ENCODE data around the gene KCNQ1.

Gene KCNQ1

DNA sequence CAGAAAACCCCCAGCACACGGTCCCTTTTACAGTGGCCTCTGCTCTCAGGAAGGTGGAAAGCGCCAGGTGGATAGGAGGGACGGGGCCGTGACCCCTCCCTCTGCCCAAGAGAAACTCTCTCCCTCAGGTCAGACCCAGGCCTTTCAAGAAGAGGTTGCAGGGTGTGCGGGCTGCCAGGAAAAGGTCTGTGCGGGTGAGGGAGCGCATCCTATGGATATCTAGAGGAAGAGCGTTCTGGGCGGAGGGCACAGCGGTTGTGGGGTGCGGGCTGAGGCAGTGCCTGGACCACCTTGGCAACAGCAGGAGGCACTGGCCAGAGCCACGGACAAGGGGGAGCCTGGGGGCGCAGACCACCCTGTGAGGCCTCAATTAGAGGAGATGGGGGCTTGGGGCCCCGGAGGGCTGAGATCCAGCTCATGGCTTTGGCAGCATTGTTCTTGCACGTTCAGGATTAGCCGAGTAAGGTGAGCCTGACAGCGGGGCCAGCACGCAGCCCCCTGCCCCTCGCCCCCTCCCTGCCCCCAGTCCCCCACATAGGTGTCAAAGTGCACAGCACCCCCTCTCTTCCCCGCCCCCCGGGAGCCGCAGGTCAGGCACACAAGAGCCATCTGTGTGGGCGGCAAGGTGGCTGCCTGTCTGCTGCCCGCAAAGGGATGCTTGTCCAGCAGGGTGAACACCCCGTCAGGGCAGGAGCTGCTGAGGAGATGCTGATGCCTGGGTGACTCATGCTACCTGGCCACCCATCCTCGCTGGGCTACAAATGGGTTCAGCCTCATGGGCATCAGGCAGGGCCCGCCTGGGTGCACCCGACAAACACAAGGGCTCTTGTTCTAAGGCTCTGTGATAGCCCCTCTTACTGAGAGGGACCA, 347.8 kb downstream of the KCNQ1 start:
- DNase-seq, result peak; percentile 59

DNA sequence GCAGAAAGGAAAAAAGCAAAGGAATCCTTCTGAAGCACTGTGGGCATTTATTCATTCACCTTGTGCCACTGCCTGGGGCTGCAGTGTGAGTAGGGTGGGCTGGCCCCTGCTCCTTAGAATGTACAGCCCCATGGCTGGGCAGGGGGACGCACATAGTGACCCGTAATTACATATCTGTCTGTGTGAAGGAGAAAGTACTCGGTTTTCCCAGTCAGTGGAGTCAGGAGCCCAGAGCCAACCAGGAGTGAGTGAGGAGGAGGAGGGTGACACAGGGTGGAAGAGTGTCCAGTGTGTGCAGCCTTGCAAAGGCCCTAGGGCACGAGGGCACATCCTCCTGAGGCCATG, 348.9 kb downstream of the KCNQ1 start:
- DNase-seq, result peak; percentile 58

DNA sequence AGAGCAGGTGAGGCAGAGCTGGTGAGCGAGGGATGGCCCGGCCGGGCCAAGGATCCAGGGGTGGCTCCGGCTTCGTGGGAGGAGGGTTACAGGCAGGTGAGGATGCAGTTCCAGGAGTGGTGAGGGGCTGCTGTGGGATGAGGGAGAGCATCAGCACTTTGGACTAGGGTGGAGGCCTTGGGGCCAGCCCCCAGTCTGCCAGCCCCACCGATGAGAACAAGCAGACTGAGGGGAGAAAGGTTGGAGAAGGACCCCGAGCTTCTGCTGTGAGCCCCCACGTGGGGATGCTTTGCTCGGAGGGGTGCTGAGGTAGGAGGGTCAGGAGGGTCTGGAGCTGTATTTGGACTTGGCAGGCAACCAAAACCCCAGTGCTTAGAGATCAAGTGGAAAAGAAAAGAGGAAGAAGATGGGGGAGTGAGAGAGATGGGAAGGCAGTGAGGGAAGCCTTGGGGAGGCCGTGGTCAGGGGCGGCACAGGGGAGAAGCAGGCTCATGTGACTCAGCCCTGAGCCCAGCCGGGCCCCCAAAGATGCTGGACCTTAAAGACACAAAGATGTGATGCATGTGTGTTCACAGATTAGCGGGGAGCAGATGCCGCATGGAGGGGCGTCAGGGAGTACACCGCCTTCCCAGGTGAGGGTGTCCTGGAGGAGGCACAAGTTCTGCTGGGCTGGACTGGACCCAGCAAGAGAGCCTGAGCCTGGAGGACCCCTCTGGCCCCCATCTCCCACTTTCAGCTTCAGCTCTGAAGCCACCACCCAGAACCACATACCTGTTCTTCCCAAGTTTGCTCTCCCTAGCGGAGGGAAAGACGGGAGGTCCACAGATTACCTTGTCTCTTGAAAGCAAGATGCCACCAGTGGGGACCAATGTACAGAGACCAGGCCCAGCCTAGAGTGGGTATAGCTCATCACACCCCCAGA, 349.5 kb downstream of the KCNQ1 start:
- DNase-seq, result peak; percentile 53

DNA sequence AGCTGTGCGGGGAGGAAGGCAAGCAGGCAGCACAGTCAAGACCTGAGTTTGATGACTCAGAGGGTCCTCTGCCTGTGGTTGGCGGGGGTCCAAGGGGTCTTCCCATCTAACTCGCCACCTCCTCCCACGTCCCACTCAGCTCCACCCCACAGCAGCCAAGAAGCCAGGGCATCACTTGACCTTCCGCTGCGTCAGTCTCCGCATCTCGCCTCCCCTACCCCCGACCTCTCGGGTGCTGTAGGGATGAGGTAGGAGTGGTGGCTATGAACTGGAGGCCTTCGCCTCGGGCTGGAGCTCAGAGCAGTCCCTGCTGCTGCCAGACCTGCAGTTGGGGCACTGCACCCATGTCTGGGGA, 350.1 kb downstream of the KCNQ1 start:
- no peak for DNase-seq

DNA sequence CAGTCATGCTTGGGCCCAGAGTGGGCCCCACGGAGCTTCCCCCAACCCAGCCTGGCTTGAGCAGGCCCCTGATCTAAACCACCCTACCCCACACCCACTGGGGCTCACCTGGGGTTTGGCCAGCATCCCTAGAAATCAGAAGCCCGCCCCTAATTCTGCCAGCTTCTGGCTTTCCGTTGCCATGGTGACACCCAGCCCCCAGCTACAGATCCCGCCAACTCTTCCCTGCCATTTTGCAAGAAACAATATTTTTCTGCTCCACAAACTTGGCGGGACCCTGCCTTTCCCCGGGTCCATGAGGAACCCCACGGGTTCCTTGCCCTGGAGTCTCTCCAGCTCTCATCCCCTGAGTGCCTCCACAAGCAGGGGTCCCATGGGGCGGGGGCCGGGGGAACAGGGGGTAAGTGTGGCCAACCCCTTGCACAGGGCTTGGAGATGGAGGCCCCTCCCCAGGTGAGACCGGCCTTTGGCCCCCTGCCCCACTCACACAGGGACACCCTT, 350.7 kb downstream of the KCNQ1 start:
- DNase-seq, result peak; percentile 44

DNA sequence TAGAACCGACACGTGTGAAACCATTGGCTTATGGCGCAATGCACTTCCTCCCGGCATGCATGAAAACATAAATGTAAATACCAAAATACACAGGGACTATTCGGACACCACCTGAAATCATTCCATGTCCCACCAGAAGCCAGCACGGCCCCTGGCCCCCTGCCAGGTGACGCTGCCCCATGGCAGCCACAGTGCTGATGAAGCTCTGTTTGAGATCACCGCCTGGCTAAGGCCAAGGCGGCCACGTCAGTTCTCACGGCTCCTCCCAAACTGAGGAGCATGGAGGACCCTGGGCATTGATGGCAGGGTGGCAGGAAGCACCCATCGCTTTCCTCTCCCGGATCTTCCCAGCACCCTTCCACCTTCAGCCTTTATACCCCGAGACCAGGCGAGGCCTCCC, 351.3 kb downstream of the KCNQ1 start:
- no peak for DNase-seq

DNA sequence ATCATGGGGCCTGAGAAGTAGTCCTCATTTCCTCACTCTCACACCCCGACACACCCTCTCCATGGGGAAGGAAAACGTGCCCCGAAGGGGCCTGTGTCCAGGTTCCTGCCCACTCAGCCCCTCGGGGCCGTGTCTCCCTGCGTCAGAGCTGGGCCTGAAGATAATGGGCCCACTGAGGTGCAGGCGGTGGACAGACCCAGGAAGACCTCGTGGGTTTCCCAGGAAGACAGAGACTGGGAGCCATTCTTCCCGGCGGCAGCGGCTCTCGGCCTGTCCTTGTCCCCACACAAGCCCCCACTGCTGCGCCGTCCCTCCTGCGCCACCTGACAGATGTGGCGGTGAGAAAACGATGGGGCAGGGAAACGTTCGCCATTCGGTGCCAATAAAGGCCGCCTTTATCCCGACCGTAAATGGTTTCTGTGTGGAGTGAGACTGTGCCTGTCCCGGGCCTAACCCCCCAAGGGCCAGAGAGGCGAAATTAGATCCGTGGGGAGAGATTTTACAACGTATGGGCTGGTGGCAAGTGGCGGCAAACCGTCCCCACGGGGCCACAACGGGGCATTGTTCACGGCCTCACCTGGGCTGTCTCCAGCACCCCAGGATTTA, 351.8 kb downstream of the KCNQ1 start:
- peak; percentile 58 for DNase-seq

DNA sequence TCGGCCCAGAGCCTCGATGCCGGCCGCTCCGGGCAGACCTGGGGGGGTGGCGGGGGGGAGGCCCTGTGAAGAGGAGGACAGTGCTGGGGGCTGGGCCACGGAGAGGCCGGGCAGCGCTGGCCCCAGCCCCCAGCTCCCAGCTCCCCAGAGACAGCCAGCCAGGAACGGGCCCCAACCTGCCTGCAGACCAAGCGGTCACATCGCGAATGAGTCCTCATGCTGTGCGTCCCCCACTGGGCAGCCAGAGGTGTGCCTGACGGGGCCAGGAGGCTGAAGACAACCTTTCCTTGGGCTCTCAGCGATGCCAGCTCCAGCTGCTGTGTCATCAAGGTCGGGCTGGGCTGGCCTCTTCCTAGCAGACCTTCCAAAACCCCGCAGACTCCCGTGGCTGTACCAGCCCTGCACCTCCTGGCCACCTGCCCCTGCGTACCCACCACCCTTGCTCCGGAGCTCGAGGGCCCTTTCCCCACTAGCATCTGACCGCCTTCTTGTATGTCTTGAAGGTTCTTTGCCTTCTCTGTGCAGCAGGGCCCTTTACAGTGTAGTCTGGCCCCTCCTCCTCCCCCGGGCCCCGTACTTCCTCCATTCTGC, 352.4 kb downstream of the KCNQ1 start:
- peak; percentile 52 for DNase-seq

DNA sequence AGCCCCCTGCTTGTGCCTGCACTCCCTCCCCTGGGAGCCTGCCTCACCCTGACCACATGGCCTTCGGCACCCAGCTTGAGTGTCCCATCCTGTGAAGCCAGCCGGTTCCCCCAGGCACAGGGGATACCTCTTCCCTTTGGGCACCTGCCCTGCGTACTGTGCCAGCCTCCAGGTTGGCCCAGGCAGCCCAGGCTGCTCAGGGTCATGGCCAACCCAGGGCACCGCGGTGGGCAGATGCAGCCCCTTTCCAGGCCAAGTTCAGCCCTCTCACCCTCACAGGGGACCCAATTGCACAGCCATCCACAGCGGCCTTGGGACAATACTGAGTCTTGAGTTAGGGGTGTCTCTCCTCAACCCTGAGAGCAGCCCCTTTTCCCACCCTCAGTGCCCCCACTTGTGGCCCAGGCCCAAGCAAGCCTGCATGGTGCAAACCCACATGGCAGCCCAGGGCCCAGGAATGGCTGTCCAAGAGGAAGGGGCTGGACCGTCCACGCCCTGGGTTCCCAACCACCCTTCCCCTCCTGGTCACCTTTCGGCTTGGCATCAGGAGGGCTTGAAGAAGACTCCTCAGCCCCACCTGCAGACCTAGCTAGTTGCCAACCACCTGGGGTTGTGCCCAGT, 353.0 kb downstream of the KCNQ1 start:
- DNase-seq, result no peak

DNA sequence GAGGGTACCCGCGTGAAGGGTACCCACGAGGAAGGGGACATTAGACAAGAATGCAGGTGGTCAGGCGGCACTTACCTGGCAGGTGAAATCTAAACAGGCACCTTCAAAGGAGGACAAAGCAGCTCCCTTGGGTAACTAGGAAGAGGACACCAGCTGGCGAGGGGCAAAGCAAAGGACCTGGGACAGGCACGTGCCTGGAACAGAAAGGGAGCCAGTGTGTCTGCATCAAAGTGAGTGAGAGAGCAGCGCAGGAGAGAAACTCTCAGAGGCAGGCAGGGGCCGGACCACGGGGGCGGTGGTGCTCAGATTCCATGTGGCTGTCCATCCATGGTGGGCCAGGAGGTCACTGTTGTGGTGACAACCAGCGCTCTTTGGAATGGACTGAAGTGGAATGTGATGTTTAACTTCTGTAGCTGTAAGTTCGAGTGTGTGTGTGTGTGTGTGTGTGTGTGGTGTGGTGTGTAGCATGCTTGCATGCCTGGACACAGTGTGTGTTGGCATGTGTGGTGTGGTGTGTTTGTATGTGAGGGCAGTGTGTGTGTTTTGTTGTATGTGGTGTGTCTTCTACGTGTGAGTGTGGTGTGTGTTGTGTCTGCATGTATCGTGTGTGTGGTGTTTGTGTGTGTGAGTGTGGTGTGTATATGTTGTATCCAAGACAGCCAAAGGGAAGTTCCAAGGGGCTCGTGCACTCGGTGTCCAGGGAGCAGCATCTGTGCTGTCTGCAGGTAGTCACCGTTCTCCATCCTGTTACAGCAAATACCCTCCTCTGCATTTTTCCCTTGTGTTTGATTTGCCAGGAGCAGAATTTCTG, 354.3 kb downstream of the KCNQ1 start:
- peak; percentile 50 for DNase-seq

DNA sequence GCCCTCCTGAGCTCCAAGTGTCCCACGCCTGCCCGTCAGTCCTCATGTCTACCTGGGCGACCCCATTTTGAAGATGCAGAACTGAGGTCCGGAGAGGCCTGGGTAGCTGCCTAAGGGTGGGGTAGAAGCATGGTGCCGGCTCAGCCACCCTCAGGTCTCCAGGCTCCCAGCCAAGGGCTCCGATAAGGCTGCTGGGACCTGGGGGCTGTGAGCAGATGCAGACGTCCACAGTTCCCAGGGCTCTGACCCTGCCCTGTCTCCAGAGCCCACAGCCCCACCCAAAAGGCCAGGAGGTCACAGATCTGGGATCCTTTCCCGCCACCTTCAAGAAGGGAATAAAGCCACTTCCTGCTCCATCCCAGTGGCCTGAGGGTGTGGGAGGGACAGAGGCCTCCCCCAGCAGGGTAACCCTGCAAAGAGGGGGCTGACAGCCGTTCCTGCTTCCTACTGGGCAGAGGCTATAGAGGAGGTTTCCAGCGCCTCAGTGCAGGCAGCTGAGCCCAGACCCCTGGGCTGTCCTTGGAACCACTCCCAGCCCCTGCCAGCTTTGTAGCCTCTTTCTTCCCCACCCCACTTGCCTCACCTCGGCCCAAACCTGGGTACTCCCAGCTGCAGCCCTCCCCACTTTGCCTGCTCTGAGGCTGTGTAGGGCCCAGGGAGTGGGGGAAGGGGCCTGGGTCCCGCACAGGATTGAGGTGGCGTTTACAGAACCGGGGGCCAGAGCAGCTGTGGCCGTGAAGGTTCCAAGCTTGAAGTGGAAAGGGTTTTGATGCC, 355.3 kb downstream of the KCNQ1 start:
- DNase-seq, result peak; percentile 60

DNA sequence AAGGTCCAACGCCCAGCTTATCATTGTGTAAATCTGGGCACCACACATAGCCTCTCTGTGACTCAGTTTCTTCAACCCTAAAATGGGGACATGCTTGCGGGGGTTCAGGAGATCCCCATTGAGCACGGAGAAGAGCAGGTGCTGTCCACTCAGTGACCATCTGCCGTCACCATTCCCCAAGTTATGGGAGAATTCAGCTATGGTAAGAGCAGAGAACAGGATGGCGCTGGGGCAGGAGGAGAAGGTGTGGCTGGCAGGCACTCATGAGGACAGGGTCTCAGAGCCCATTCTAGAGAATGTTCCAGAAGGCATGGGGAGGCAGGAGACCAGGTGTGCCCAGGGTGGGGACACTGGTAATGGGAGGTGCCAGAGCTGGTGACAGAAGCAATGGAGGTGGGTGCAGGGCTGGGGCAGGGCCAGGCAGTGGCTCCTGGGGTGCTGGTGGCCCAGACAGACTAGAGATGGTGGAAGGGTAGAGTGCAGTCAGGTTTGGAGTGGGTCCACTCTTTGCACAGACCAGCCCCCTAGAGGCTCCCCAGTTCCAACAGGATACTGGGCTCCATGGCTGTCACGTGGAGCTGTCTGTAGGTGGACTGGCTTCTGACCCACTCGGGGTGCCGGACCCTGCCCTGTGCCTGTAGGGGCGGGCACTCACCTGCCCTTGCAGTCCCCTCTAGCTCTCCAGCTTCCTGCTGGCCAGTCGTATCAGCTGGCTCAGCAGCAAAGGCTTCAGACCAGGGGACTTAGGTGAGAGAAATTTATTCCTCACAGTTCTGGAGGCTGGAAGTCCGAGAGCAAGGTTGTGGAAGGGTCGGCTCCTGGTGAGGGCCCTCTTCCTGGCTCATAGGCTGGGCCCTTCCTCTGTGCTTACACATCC, 356.1 kb downstream of the KCNQ1 start:
- DNase-seq, result no peak

DNA sequence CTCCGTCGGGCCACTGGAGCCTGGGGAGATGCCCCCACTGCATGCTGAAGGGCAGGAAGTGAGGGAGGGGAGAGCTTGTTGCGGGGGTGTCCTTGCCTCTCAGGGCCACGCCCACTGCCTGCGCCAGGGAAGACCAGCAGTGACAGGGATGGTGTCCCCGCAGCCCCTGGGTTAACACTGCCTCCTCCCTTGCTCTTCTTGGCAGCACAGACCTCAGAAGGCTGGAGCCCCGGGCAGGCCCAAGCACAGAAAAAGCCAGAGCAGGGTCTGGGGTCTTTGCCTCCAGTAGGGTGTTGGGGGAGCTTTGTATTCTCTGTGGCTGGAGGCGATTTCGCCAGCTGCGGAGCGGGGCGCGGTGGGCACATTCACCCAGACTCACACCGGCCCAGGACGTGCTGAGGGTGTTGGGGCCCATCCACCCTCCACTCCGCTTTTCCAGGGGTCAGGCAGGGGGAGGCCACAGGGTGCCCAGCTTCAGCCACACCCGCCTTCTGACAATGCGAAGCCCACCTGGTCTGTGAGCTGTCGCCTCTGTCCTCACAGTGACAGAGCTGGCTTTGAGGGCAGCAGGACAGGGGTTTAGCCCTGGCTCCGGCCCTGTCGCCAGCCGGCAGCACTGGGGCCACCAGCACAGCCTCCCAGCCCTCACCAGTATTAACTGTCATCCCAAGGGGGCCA, 357.0 kb downstream of the KCNQ1 start:
- no peak for DNase-seq

DNA sequence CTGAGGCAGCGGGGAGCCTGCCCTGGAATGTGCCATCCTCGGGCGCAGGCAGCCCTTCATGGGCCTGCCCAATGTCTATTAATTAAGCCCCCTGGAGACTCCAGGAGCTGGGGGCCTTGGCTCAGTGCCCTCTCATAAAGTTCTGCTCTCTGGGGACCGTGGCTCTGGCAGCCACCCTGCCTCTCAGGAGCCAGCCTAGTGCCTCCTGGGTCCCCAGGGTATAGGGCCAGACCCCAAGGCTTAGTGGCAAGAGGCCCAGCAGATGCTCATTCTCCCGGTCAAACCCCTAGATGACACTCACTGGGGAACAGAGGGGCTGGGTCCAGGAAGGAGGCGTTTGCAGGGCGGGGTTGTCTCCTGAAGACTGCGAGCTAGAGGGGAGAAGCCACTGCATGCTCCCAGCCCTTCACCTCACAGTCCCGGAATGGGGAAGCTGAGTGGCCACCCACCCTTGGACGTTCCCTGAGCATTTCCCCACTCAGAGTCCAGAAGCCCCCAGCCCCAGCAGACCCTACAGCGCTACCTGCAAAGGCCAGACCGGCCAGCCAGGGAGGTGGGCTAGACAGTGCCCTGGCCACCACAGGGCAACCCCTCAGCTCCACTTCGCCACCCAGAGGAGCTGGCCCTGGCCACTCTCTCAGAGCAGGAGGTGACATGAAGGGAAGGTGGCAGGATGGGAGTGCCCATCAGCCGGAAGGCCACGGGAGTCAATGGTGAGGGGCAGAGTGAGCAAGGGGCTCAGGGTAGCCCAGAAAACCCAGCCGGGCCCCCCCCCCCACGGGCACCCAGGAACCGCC, 357.8 kb downstream of the KCNQ1 start:
- DNase-seq, result no peak

DNA sequence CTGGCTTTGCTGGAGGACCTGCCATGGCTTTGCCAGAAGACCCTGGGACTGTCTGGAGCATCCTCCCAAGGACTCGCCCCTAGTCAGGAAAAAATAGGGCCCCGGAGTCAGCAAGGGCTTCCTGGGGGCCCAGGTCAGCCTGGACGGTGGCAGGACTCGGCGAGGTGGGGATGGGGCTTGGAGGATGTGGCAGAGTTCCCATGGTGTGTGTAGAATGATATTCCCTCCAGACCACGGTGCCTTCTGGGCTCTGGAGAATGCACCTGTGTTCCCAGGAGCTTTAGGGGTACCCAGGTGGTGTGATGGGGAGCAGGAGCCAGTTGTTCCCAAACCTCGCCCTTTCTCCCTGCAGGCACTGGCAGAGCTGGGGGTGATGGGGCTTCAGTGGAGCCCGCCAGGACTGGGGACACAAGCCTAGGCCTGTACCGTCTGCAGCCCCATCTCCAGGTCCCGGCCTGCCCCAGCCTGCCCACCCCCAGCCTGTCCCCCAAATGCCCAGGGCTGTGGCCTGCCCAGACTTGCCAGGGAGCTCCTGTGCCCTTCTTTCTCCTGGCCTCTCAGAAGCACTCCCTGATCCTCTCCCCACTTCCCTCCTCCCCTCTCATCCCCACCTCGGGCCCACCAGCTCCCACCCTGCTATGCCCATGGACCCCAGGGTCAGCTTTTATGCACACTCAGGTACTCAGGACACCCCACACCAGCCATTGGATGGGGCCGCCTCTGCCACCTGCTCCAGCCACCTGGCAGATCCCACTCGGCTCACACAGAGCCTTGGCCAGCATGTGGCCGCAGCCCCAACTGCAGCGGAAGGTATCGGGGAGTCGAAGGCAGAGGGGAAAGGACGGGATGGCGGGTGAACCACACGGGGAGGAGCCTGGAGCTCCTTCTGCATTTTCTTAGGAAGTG, 358.6 kb downstream of the KCNQ1 start:
- DNase-seq, result peak; percentile 51

DNA sequence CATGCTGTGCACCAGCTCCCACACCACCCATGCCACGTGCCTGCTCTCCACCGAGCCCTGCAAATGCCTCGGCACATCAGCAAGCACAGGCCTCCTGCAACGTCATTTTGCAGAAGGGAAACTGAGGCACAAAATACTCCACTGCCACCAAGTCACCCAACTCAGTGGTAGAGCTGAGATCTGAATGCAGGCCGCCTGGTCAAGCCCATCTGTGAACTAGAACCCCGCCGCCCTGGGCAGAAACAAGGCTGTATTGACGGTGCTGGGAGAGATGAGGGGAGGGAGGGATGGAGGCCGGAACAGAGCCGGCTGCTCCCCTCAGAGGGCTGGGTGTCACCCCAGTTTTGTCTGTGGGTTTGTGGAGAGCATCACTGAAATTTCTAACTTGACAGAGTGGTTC, 359.4 kb downstream of the KCNQ1 start:
- DNase-seq, result no peak

DNA sequence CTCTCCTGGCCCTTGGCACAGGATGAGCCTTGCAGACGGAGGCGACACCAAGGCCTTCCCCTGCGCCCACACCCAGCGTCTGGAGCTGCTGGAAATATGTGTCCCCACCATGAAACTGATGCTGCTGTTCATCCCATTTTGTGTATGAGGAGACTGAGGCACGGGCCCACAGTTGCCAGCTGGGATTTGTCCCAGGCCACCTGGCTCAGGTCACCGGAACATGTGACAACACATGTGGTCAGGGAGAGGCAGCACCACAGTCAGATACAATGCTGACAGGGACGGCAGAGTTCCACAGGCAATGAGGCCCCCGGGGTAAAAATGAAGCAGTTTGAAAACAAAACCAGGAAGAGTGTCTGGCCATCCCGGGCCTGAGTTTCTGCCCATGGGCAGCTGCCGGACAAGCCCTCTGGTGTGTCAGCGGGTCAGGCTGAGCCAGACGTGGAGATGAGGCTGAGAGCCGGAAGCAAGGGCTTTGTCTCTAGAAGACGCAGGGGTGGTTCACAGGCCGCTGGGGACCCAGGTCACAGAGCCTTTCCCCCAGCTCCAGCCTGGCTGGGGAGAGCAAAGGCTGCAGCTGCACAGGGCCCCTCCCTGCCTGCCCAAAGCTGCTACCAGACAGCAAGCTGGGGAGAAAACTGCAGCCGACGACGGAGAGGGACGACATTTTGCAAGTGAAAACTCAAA, 360.0 kb downstream of the KCNQ1 start:
- DNase-seq, result peak; percentile 54
